IMR-90 (cell line): ENCODE measurements around the gene RPP21. TPM values are rescaled to one million over a fixed set of nuclear protein-coding genes. Genes with fewer than 3 reads are reported as not detected.

Source experiments
- ATAC-seq: fragments of 200-7000 bp; cut with Tn5 transposase; 2 replicates; pipeline ENCODE4 v1.9.1; 2020; ENCODE audit warnings: low read depth, mild to moderate bottlenecking, moderate library complexity
- BruUV-seq: library from RNA; stranded (reverse); fragments of 400-500 nt; replicated peaks from 2 replicates; lab custom pipeline; 2021; lab: Mats Ljungman, UMichigan
- CTCF ChIA-PET: fragments of 300-600 bp; formaldehyde crosslinking; extraction: SDS; loops from one replicate; lab custom pipeline; 2021; ENCODE audit warnings: antibody characterized with exemption; lab: Yijun Ruan, JAX
- POLR2A ChIA-PET: fragments of 300-600 bp; sonication (Branson Sonifier 250); formaldehyde crosslinking; loops from one replicate; lab custom pipeline; 2022; ENCODE audit warnings: antibody characterized with exemption; ENCODE audit not compliant: unreplicated experiment; lab: Charles Lee
- DNase-seq: peaks from one replicate; pipeline ENCODE4 v3.0.0; 2013
- H2AFZ ChIP-seq: replicated peaks from 2 replicates; pipeline ENCODE3; 2013; ENCODE audit warnings: low read length, mild to moderate bottlenecking; ENCODE audit not compliant: poor library complexity
- H2AK5ac ChIP-seq: 2 replicates; pipeline ENCODE4 v1.6.1; 2013; ENCODE audit warnings: low read depth, low read length, inconsistent platforms
- H2AK9ac ChIP-seq: replicated peaks from 2 replicates; pipeline ENCODE3; 2013; ENCODE audit warnings: mild to moderate bottlenecking, low read depth, low read length, moderate library complexity; ENCODE audit not compliant: poor library complexity
- H2BK120ac ChIP-seq: 2 replicates; pipeline ENCODE4 v1.6.1; 2013; ENCODE audit warnings: low read depth, low read length, inconsistent platforms
- H2BK15ac ChIP-seq: 3 replicates; pipeline ENCODE4 v1.6.1; 2013; ENCODE audit warnings: low read depth, low read length, inconsistent platforms
- H2BK20ac ChIP-seq: 2 replicates; pipeline ENCODE4 v1.6.1; 2013; ENCODE audit warnings: low read depth, mild to moderate bottlenecking, inconsistent platforms, low read length, moderate library complexity
- H2BK5ac ChIP-seq: 2 replicates; pipeline ENCODE4 v1.6.1; 2013; ENCODE audit warnings: mild to moderate bottlenecking, low read depth, low read length, inconsistent platforms; ENCODE audit not compliant: poor library complexity, severe bottlenecking
- H3K14ac ChIP-seq: replicated peaks from 2 replicates; pipeline ENCODE4 v1.6.1; 2013; ENCODE audit warnings: low read depth, low read length, inconsistent platforms
- H3K18ac ChIP-seq: 2 replicates; pipeline ENCODE4 v1.6.1; 2013; ENCODE audit warnings: low read depth, low read length, control low read depth
- H3K23ac ChIP-seq: 2 replicates; pipeline ENCODE4 v1.6.1; 2013; ENCODE audit warnings: low read depth, low read length, inconsistent platforms
- H3K27ac ChIP-seq: 2 replicates; pipeline ENCODE4 v1.5.1; 2013; ENCODE audit warnings: mild to moderate bottlenecking, control low read depth, low read length; ENCODE audit not compliant: insufficient read depth
- H3K27me3 ChIP-seq: 2 replicates; pipeline ENCODE4 v1.6.1; 2013; ENCODE audit warnings: low read length; ENCODE audit not compliant: control insufficient read depth, insufficient read depth
- H3K36me3 ChIP-seq: 2 replicates; pipeline ENCODE4 v1.6.1; 2013; ENCODE audit warnings: low read length, mixed read lengths; ENCODE audit not compliant: control insufficient read depth, insufficient read depth
- H3K4ac ChIP-seq: 2 replicates; pipeline ENCODE4 v1.6.1; 2013; ENCODE audit warnings: low read depth, low read length, inconsistent platforms
- H3K4me1 ChIP-seq: 2 replicates; pipeline ENCODE4 v1.6.1; 2013; ENCODE audit warnings: low read length, mixed read lengths; ENCODE audit not compliant: control insufficient read depth, insufficient read depth
- H3K4me2 ChIP-seq: 2 replicates; pipeline ENCODE4 v1.6.1; 2013; ENCODE audit warnings: low read depth, mild to moderate bottlenecking, control low read depth, low read length, moderate library complexity
- H3K4me3 ChIP-seq: 2 replicates; pipeline ENCODE4 v1.5.1; 2013; ENCODE audit warnings: low read depth, mild to moderate bottlenecking, control low read depth, low read length, moderate library complexity; ENCODE audit not compliant: insufficient read depth
- H3K56ac ChIP-seq: 2 replicates; pipeline ENCODE4 v1.6.1; 2013; ENCODE audit warnings: low read length, inconsistent platforms; ENCODE audit not compliant: insufficient read depth; ENCODE audit errors: extremely low read depth
- H3K79me1 ChIP-seq, 2 experiments: 2 replicates each; pipeline ENCODE4 v1.6.1; 2013; ENCODE audit warnings: low read length in 2 of 2, inconsistent platforms in 1 of 2, low read depth in 1 of 2
- H3K9ac ChIP-seq: 2 replicates; pipeline ENCODE4 v1.6.1; 2013; ENCODE audit warnings: low read depth, low read length, control low read depth
- H3K9me1 ChIP-seq: 2 replicates; pipeline ENCODE4 v1.6.1; 2013; ENCODE audit warnings: low read length, inconsistent platforms; ENCODE audit not compliant: insufficient read depth
- H3K9me3 ChIP-seq: 2 replicates; pipeline ENCODE4 v1.6.1; 2013; ENCODE audit warnings: low read length; ENCODE audit not compliant: control insufficient read depth, insufficient read depth
- H4K20me1 ChIP-seq: 2 replicates; pipeline ENCODE4 v1.6.1; 2013; ENCODE audit warnings: low read length, inconsistent platforms; ENCODE audit not compliant: insufficient read depth
- H4K5ac ChIP-seq: 2 replicates; pipeline ENCODE4 v1.6.1; 2013; ENCODE audit warnings: mild to moderate bottlenecking, low read depth, low read length, control low read depth
- H4K8ac ChIP-seq, 2 experiments: 2 replicates each; pipeline ENCODE4 v1.6.1; 2013; ENCODE audit warnings: low read depth in 2 of 2, low read length in 2 of 2, control low read depth in 1 of 2, inconsistent platforms in 1 of 2
- H4K91ac ChIP-seq: 2 replicates; pipeline ENCODE4 v1.6.1; 2013; ENCODE audit warnings: low read depth, low read length, inconsistent platforms; ENCODE audit not compliant: insufficient read depth
- BHLHE40 ChIP-seq: fragments of 150-350 bp; IDR thresholded peaks from 2 replicates; pipeline ENCODE4 v1.6.1; 2016; ENCODE audit warnings: mild to moderate bottlenecking, low read depth, low read length
- CEBPB ChIP-seq: IDR thresholded peaks from 2 replicates; pipeline ENCODE4 v1.6.1; 2012; ENCODE audit warnings: low read depth, low read length, improper control_type of control experiment
- CHD1 ChIP-seq: IDR thresholded peaks from 2 replicates; pipeline ENCODE4 v1.6.1; 2012; ENCODE audit warnings: low read depth, low read length, improper control_type of control experiment
- FOS ChIP-seq: fragments of 150-350 bp; IDR thresholded peaks from 2 replicates; pipeline ENCODE4 v1.6.1; 2016; ENCODE audit warnings: low read depth, low read length
- MAFK ChIP-seq: IDR thresholded peaks from 2 replicates; pipeline ENCODE4 v1.6.1; 2012; ENCODE audit warnings: low read depth, low read length, improper control_type of control experiment
- MAZ ChIP-seq: IDR thresholded peaks from 2 replicates; pipeline ENCODE4 v1.6.1; 2012; ENCODE audit warnings: low read depth, mild to moderate bottlenecking, low read length, improper control_type of control experiment, moderate library complexity, borderline replicate concordance
- MXI1 ChIP-seq: IDR thresholded peaks from 2 replicates; pipeline ENCODE4 v1.6.1; 2012; ENCODE audit warnings: low read depth, mild to moderate bottlenecking, low read length, moderate library complexity, borderline replicate concordance
- NFE2L2 ChIP-seq: fragments of 150-350 bp; IDR thresholded peaks from 2 replicates; pipeline ENCODE4 v1.6.1; 2016; ENCODE audit warnings: low read depth, mild to moderate bottlenecking, low read length
- POLR2A ChIP-seq: IDR thresholded peaks from 2 replicates; pipeline ENCODE4 v1.6.1; 2012; ENCODE audit warnings: mild to moderate bottlenecking, low read depth, low read length
- RAD21 ChIP-seq: IDR thresholded peaks from 2 replicates; pipeline ENCODE4 v1.6.1; 2012; ENCODE audit warnings: low read length, improper control_type of control experiment
- RCOR1 ChIP-seq: IDR thresholded peaks from 2 replicates; pipeline ENCODE4 v1.6.1; 2012; ENCODE audit warnings: mild to moderate bottlenecking, low read length, improper control_type of control experiment; ENCODE audit not compliant: insufficient replicate concordance
- RFX5 ChIP-seq: IDR thresholded peaks from 2 replicates; pipeline ENCODE4 v1.8.0; 2012; ENCODE audit warnings: low read depth, mild to moderate bottlenecking, low read length, moderate library complexity
- SMC3 ChIP-seq: fragments of 150-350 bp; IDR thresholded peaks from 2 replicates; pipeline ENCODE4 v1.6.1; 2016; ENCODE audit warnings: low read depth, mild to moderate bottlenecking, antibody characterized with exemption, low read length, moderate library complexity
- WGBS, 2 experiments: methylation state at CpG; one replicate each; pipeline versions ENCODE4 v1.1.5 to v1.1.7; 2013; ENCODE audit warnings: missing lambda C conversion rate in 2 of 2; ENCODE audit not compliant: insufficient read length in 1 of 2; ENCODE audit errors: extremely low coverage in 2 of 2; 5-methylcytosine and 5-hydroxymethylcytosine counted together
- dilution Hi-C: fragments of 300-500 bp; cut with HindIII; formaldehyde crosslinking; loops from one replicate; pipeline ENCODE4 v1.14.3; 2018; ENCODE audit warnings: low sequenced_read_pairs; ENCODE audit not compliant: unreplicated experiment
- in situ Hi-C: fragments of 300-500 bp; cut with MboI; formaldehyde crosslinking; loops from 3 replicates; pipeline ENCODE4 v1.14.3; 2019; ENCODE audit warnings: low sequenced_read_pairs, inconsistent platforms, mixed read lengths
- intact Hi-C: fragments of 100-400 bp; cut with micrococcal nuclease; formaldehyde crosslinking; loops from 2 replicates; pipeline ENCODE4 v1.10.0; 2022
- polyA plus RNA-seq, 3 experiments: library from polyadenylated mRNA; depleted of rRNA; stranded (reverse); fragments of >200 nt; gene quantifications; 2 replicates each; pipeline ENCODE4 v1.2.3, GENCODE V29; 2012; ENCODE audit warnings: low replicate concordance in 1 of 3
- total RNA-seq: library from RNA; depleted of rRNA; stranded (reverse); fragments of >200 nt; gene quantifications from 2 replicates; pipeline ENCODE4 v1.2.3, GENCODE V29; 2012
- TF ChIP-seq, protein P1 (sequence below): fragments of 150-350 bp; IDR thresholded peaks from 2 replicates; pipeline ENCODE4 v1.6.1; 2017; ENCODE audit warnings: mild to moderate bottlenecking, antibody characterized with exemption, low read length, low read depth
- TF ChIP-seq, protein P2 (sequence below): conservative IDR thresholded peaks from 2 replicates; pipeline ENCODE4 v1.5.1; 2012; ENCODE audit warnings: mild to moderate bottlenecking, low read depth, low read length, improper control_type of control experiment
- TF ChIP-seq, protein P3 (sequence below): fragments of 150-350 bp; IDR thresholded peaks from 2 replicates; pipeline ENCODE4 v1.6.1; 2016; ENCODE audit warnings: low read depth, mild to moderate bottlenecking, low read length, moderate library complexity, borderline replicate concordance

RPP21 gene
- total and polyA plus RNA-seq, 2 of the 4 experiments (the other 2 are of a cell fraction), result 28.9 to 79.1 TPM

DNA sequence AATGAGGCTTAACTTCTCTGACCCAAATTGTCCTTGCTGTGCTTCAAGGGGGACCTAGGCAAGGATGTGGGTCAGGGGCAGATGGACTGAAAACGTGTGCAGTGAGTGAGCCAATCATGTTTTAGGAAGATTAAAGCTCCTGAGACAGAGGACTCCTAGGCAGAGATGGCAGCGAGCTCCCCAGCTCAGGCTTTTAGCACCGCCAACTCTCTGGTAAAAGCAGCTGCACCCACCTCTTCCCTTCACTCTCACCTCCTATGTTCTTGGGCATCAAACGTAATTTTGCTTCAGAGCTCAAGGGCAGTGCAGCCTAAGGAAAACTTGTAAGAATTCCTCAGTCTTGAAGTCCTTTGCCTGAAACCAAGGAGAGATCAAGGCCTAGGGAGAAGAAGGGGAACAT, 10.3 kb downstream of the RPP21 start:
- no peak overlapping the region for H2AK5ac ChIP-seq
- BruUV-seq, result no TSS peak
- no peaks in the 10 kb centered on the region for H3K79me1 ChIP-seq
- ChIA-PET CTCF (interaction anchor here (0.6 kb wide), 1 partner anchor 19 kb away, joined by 3 read pairs; no protein-coding TSS in a partner anchor), POLR2A (no interaction called here)
- no peak overlapping the region for H3K9ac ChIP-seq
- no peaks in the 10 kb centered on the region for H3K9me3 ChIP-seq
- no peak overlapping the region for H3K14ac ChIP-seq
- H2AFZ ChIP-seq, result no peak overlapping the region
- no peak for DNase-seq
- no peaks in the 10 kb centered on the region for H3K4me1 ChIP-seq
- no peak overlapping the region for H3K4ac ChIP-seq
- H2BK5ac ChIP-seq, result no peak overlapping the region
- TF ChIP-seq MAZ (no peak), MXI1 (no peak), CHD1 (no peak), BHLHE40 (no peak), CEBPB (no peak), RFX5 (no peak), POLR2A (no peak), SMC3 (no peak), FOS (no peak), RCOR1 (no peak), MAFK (no peak), RAD21 (no peak), NFE2L2 (no peak)
- TF ChIP-seq, protein P1, sequence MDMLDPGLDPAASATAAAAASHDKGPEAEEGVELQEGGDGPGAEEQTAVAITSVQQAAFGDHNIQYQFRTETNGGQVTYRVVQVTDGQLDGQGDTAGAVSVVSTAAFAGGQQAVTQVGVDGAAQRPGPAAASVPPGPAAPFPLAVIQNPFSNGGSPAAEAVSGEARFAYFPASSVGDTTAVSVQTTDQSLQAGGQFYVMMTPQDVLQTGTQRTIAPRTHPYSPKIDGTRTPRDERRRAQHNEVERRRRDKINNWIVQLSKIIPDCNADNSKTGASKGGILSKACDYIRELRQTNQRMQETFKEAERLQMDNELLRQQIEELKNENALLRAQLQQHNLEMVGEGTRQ, result no peak
- TF ChIP-seq, protein P2, sequence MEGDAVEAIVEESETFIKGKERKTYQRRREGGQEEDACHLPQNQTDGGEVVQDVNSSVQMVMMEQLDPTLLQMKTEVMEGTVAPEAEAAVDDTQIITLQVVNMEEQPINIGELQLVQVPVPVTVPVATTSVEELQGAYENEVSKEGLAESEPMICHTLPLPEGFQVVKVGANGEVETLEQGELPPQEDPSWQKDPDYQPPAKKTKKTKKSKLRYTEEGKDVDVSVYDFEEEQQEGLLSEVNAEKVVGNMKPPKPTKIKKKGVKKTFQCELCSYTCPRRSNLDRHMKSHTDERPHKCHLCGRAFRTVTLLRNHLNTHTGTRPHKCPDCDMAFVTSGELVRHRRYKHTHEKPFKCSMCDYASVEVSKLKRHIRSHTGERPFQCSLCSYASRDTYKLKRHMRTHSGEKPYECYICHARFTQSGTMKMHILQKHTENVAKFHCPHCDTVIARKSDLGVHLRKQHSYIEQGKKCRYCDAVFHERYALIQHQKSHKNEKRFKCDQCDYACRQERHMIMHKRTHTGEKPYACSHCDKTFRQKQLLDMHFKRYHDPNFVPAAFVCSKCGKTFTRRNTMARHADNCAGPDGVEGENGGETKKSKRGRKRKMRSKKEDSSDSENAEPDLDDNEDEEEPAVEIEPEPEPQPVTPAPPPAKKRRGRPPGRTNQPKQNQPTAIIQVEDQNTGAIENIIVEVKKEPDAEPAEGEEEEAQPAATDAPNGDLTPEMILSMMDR, result no peak
- TF ChIP-seq, protein P3, sequence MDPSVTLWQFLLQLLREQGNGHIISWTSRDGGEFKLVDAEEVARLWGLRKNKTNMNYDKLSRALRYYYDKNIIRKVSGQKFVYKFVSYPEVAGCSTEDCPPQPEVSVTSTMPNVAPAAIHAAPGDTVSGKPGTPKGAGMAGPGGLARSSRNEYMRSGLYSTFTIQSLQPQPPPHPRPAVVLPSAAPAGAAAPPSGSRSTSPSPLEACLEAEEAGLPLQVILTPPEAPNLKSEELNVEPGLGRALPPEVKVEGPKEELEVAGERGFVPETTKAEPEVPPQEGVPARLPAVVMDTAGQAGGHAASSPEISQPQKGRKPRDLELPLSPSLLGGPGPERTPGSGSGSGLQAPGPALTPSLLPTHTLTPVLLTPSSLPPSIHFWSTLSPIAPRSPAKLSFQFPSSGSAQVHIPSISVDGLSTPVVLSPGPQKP, result no peak
- H4K8ac ChIP-seq, result no peak overlapping the region
- no peak overlapping the region for H4K91ac ChIP-seq
- H2BK20ac ChIP-seq, result no peak overlapping the region
- H3K36me3 ChIP-seq, result no peaks in the 10 kb centered on the region
- no peak overlapping the region for H3K4me2 ChIP-seq
- no peak overlapping the region for H4K5ac ChIP-seq
- no CpG with 5 or more reads among the region's 4 CpGs for WGBS, 2 experiments
- no peak overlapping the region for H3K23ac ChIP-seq
- no peak overlapping the region for H3K56ac ChIP-seq
- H3K18ac ChIP-seq, result no peak overlapping the region
- H3K9me1 ChIP-seq, result no peaks in the 10 kb centered on the region; the same call in 1 of the 2 replicates
- no peak overlapping the region for H2AK9ac ChIP-seq
- intact Hi-C loops (no loop called here), in situ Hi-C loops (no loop called here), dilution Hi-C loops (no loop called here)
- H2BK15ac ChIP-seq, result no peak overlapping the region
- H3K27me3 ChIP-seq, result peaks cover 47% of the 10 kb centered on the region
- no peak for ATAC-seq
- no peak overlapping the region for H3K27ac ChIP-seq
- no peaks in the 10 kb centered on the region for H4K20me1 ChIP-seq
- H2BK120ac ChIP-seq, result no peak overlapping the region
- H3K4me3 ChIP-seq, result no peak overlapping the region
